SK-N-SH treated with all-trans-retinoic acid at 6 μM for 48 hours (cell line): ENCODE data around the gene RGS7BP.

Experiments used
- ATAC-seq: fragments of 200-7000 bp; cut with Tn5 transposase; 3 replicates; pipeline ENCODE4 v1.9.1; 2020; ENCODE audit warnings: mild to moderate bottlenecking, moderate library complexity
- ARNTL ChIP-seq: fragments of 450-650 bp; formaldehyde crosslinking; IDR thresholded peaks from 2 replicates; pipeline ENCODE4 v1.5.0; 2020; ENCODE audit warnings: low read depth, mild to moderate bottlenecking, moderate library complexity, borderline replicate concordance
- BACH2 ChIP-seq: fragments of 250-450 bp; sonication (Bioruptor Pico); IDR thresholded peaks from 2 replicates; pipeline ENCODE4 v1.9.0; 2021; ENCODE audit warnings: mild to moderate bottlenecking, borderline replicate concordance
- CREB5 ChIP-seq: fragments of 250-450 bp; sonication (Bioruptor Pico); IDR thresholded peaks from 2 replicates; pipeline ENCODE4 v1.5.1; 2020; ENCODE audit warnings: low read depth, mild to moderate bottlenecking, moderate library complexity
- CSDC2 ChIP-seq: fragments of 250-450 bp; sonication (Bioruptor Pico); IDR thresholded peaks from 2 replicates; pipeline ENCODE4 v1.5.0; 2020; ENCODE audit warnings: mild to moderate bottlenecking, moderate library complexity
- CSRNP3 ChIP-seq: fragments of 250-450 bp; sonication (Bioruptor Pico); IDR thresholded peaks from 2 replicates; pipeline ENCODE4 v1.5.1; 2021; ENCODE audit warnings: mild to moderate bottlenecking, moderate library complexity
- ESRRG ChIP-seq: fragments of 250-450 bp; sonication (Bioruptor Pico); IDR thresholded peaks from 2 replicates; pipeline ENCODE4 v1.6.1; 2021; ENCODE audit warnings: mild to moderate bottlenecking
- GLIS3 ChIP-seq: fragments of 250-450 bp; sonication (Bioruptor Pico); IDR thresholded peaks from 2 replicates; pipeline ENCODE4 v1.5.0; 2020; ENCODE audit warnings: mild to moderate bottlenecking, moderate library complexity
- ISL1 ChIP-seq: fragments of 250-450 bp; sonication (Bioruptor Pico); IDR thresholded peaks from 2 replicates; pipeline ENCODE4 v2.1.2; 2022; ENCODE audit warnings: mild to moderate bottlenecking, moderate library complexity
- OSR1 ChIP-seq: fragments of 250-450 bp; sonication (Bioruptor Pico); IDR thresholded peaks from 2 replicates; pipeline ENCODE4 v1.8.0; 2022; ENCODE audit warnings: moderate library complexity, mild to moderate bottlenecking, inconsistent platforms
- PATZ1 ChIP-seq: fragments of 250-450 bp; sonication (Bioruptor Pico); IDR thresholded peaks from 2 replicates; pipeline ENCODE4 v1.8.0; 2020; ENCODE audit warnings: mild to moderate bottlenecking, moderate library complexity, borderline replicate concordance
- POU6F1 ChIP-seq: fragments of 250-450 bp; sonication (Bioruptor Pico); IDR thresholded peaks from 2 replicates; pipeline ENCODE4 v1.8.0; 2021; ENCODE audit warnings: low read depth, mild to moderate bottlenecking, moderate library complexity, borderline replicate concordance
- PPARA ChIP-seq: fragments of 250-450 bp; sonication (Bioruptor Pico); IDR thresholded peaks from 2 replicates; pipeline ENCODE4 v1.5.0; 2020; ENCODE audit warnings: mild to moderate bottlenecking, borderline replicate concordance
- RARB ChIP-seq: fragments of 250-450 bp; sonication (Bioruptor Pico); IDR thresholded peaks from 2 replicates; pipeline ENCODE4 v1.8.0; 2021; ENCODE audit warnings: mild to moderate bottlenecking, moderate library complexity
- SNAI2 ChIP-seq: fragments of 250-450 bp; sonication (Bioruptor Pico); IDR thresholded peaks from 2 replicates; pipeline ENCODE4 v1.5.0; 2020; ENCODE audit warnings: mild to moderate bottlenecking, moderate library complexity
- TCF4 ChIP-seq: fragments of 250-450 bp; sonication (Bioruptor Pico); IDR thresholded peaks from 2 replicates; pipeline ENCODE4 v1.8.0; 2021; ENCODE audit warnings: mild to moderate bottlenecking, moderate library complexity, borderline replicate concordance
- TOX ChIP-seq: fragments of 250-450 bp; sonication (Bioruptor Pico); IDR thresholded peaks from 2 replicates; pipeline ENCODE4 v1.8.0; 2021; ENCODE audit warnings: mild to moderate bottlenecking, moderate library complexity, borderline replicate concordance
- ZC3H10 ChIP-seq: fragments of 250-450 bp; sonication (Bioruptor Pico); IDR thresholded peaks from 2 replicates; pipeline ENCODE4 v1.5.1; 2021; ENCODE audit warnings: mild to moderate bottlenecking, moderate library complexity
- ZFP3 ChIP-seq: fragments of 250-450 bp; sonication (Bioruptor Pico); IDR thresholded peaks from 2 replicates; pipeline ENCODE4 v1.5.0; 2020; ENCODE audit warnings: mild to moderate bottlenecking, moderate library complexity
- ZFP30 ChIP-seq: fragments of 450-650 bp; formaldehyde crosslinking; IDR thresholded peaks from 2 replicates; pipeline ENCODE4 v1.5.0; 2022; ENCODE audit warnings: mild to moderate bottlenecking, moderate library complexity
- ZNF565 ChIP-seq: fragments of 450-650 bp; formaldehyde crosslinking; conservative IDR thresholded peaks from 2 replicates; pipeline ENCODE4 v1.5.0; 2020; ENCODE audit warnings: low read depth, mild to moderate bottlenecking, moderate library complexity
- ZNF70 ChIP-seq: fragments of 450-650 bp; formaldehyde crosslinking; IDR thresholded peaks from 2 replicates; pipeline ENCODE4 v1.5.0; 2020; ENCODE audit warnings: mild to moderate bottlenecking, moderate library complexity
- ZNF8 ChIP-seq: fragments of 450-650 bp; formaldehyde crosslinking; IDR thresholded peaks from 2 replicates; pipeline ENCODE4 v1.5.0; 2020; ENCODE audit warnings: mild to moderate bottlenecking, moderate library complexity

The RGS7BP gene

GRCh38 chr5:64599226-64599625 lies 93.4 kb downstream of the RGS7BP start:
- ATAC-seq: no peak
- TF ChIP-seq ESRRG (no peak), TOX (CRISPR knock-in tag) (no peak), PPARA (CRISPR knock-in tag) (no peak), ZNF70 (no peak), ZC3H10 (CRISPR knock-in tag) (no peak), OSR1 (CRISPR knock-in tag) (no peak), TCF4 (CRISPR knock-in tag) (no peak), CREB5 (no peak), SNAI2 (CRISPR knock-in tag) (no peak), ZFP3 (CRISPR knock-in tag) (no peak), GLIS3 (CRISPR knock-in tag) (no peak), ZNF565 (no peak), CSRNP3 (no peak), ZNF8 (CRISPR knock-in tag) (no peak), RARB (CRISPR knock-in tag) (no peak), BACH2 (CRISPR knock-in tag) (no peak), ISL1 (CRISPR knock-in tag) (no peak), PATZ1 (CRISPR knock-in tag) (no peak)

- ATAC-seq: no peak
Observed at GRCh38 chr5:64603676-64604075, 97.9 kb downstream of the RGS7BP start.

More at GRCh38 chr5:64603676-64604075, 97.9 kb downstream of the RGS7BP start:
- no peak for TF ChIP-seq CSDC2
- TF ChIP-seq GLIS3 (CRISPR knock-in tag): no peak
- no peak for TF ChIP-seq ZNF565
- TF ChIP-seq ZFP3 (CRISPR knock-in tag): no peak
- TF ChIP-seq OSR1 (CRISPR knock-in tag): no peak
- TF ChIP-seq ZFP30: no peak
- no peak for TF ChIP-seq CREB5
- TF ChIP-seq POU6F1 (CRISPR knock-in tag): no peak
- TF ChIP-seq CSRNP3: no peak
- no peak for TF ChIP-seq ESRRG
- TF ChIP-seq ISL1 (CRISPR knock-in tag): no peak
- TF ChIP-seq BACH2 (CRISPR knock-in tag): no peak
- no peak for TF ChIP-seq RARB (CRISPR knock-in tag)
- no peak for TF ChIP-seq ZNF8 (CRISPR knock-in tag)
- no peak for TF ChIP-seq ARNTL (CRISPR knock-in tag)
- TF ChIP-seq TOX (CRISPR knock-in tag): no peak
- TF ChIP-seq, all 23 proteins: peak for 0
